Upper lobe of left lung (tissue), 6 donors: ENCODE data around the gene ZMIZ2. TPM values are rescaled to one million over a fixed set of nuclear protein-coding genes. Genes with fewer than 3 reads are reported as not detected.
A peak's percentile ranks its signal among the peaks of the same experiment; 100 is the strongest.

Experiments
- ATAC-seq, 2 donors: fragments of 200-7000 bp; cut with Tn5 transposase; one replicate each; pipeline ENCODE4 v1.9.1; 2022; ENCODE audit warnings: mild to moderate bottlenecking in 2 of 2, moderate library complexity in 2 of 2; ENCODE audit not compliant: low FRiP score in 2 of 2
- DNase-seq, 2 donors: peaks; one replicate each; pipeline ENCODE4 v3.0.0-alpha.2; 2019 to 2020
- H3K27ac ChIP-seq, 4 donors: fragments of 200-600 bp; sonication (generic); one replicate each; pipeline ENCODE4 v1.5.1; 2016 to 2019
- H3K27me3 ChIP-seq, 4 donors: fragments of 200-600 bp; sonication (generic); one replicate each; pipeline ENCODE4 v1.5.1; 2017 to 2019
- H3K36me3 ChIP-seq, 4 donors: fragments of 200-600 bp; sonication (generic); one replicate each; pipeline ENCODE4 v1.5.1; 2016 to 2019
- H3K4me1 ChIP-seq, 4 donors: fragments of 200-600 bp; sonication (generic); one replicate each; pipeline ENCODE4 v1.5.1; 2018 to 2019
- H3K4me3 ChIP-seq, 4 donors: fragments of 200-600 bp; sonication (generic); one replicate each; pipeline ENCODE4 v1.5.1; 2017 to 2019; ENCODE audit warnings: mild to moderate bottlenecking in 2 of 4, moderate library complexity in 1 of 4
- H3K9me3 ChIP-seq, 4 donors: fragments of 200-600 bp; sonication (generic); one replicate each; pipeline ENCODE4 v1.5.1; 2018 to 2019
- CTCF ChIP-seq, 6 experiments: fragments of 450-650 bp in 4 of 6; fragments of 200-600 bp in 2 of 6; sonication (generic) in 2 of 6; IDR thresholded peaks; one replicate each; pipeline ENCODE4 v1.5.1; 2016 to 2019; ENCODE audit warnings: antibody characterized with exemption in 6 of 6
- EP300 ChIP-seq, 4 donors: sonication (generic); formaldehyde crosslinking; IDR thresholded peaks; one replicate each; pipeline ENCODE4 v1.5.1; 2017; ENCODE audit warnings: antibody characterized with exemption in 4 of 4, control low read depth in 2 of 4
- POLR2A ChIP-seq, 4 donors: fragments of 450-650 bp; IDR thresholded peaks; one replicate each; pipeline ENCODE4 v1.5.1; 2016 to 2017; ENCODE audit warnings: antibody characterized with exemption in 4 of 4, mild to moderate bottlenecking in 2 of 4
- POLR2AphosphoS5 ChIP-seq, 2 donors: sonication (generic); formaldehyde crosslinking; IDR thresholded peaks; one replicate each; pipeline ENCODE4 v1.5.1; 2017; ENCODE audit warnings: antibody characterized with exemption in 2 of 2
- WGBS, 2 donors: methylation state at CpG; one replicate each; pipeline ENCODE4 v1.1.5; 2017 to 2018; 5-methylcytosine and 5-hydroxymethylcytosine counted together
- total RNA-seq, 6 donors: library from RNA; depleted of rRNA in 4 of 6; stranded (reverse); fragments of >200 nt in 4 of 6; gene quantifications; one replicate each; pipeline versions ENCODE4 v1.1.0 to v1.2.1, GENCODE V29; 2016 to 2021
- donor health status: DM: no; HTN: no; CAD: no; lungs with moderate emphysema.
- donor health status: DM: no; HTN: yes; CAD: no; lungs with severe emphysema.

ZMIZ2 gene
- total RNA-seq, 6 donors from 2014 or later: 27.0 to 161 (median 85.7) TPM

- no peaks in the 10 kb centered on the region for H3K9me3 ChIP-seq
- no peak overlapping the region for H3K27ac ChIP-seq
- ATAC-seq (no peak), DNase-seq (no peak)
- peaks cover 28 to 68% (median 60%) of the 10 kb centered on the region in 4 donors for H3K36me3 ChIP-seq
- H3K27me3 ChIP-seq: no peaks in the 10 kb centered on the region
- WGBS, 2 donors: 87 to 94% methylated on average over 6 to 11 of the region's 11 CpGs
- TF ChIP-seq POLR2A (IDR thresholded peaks at IDR 0.05) (no peak), CTCF (IDR thresholded peaks at IDR 0.05) (no peak), EP300 (IDR thresholded peaks at IDR 0.05) (no peak), POLR2AphosphoS5 (IDR thresholded peaks at IDR 0.05) (no peak)
- peaks cover 32 to 37% (median 34%) of the 10 kb centered on the region in 4 donors for H3K4me1 ChIP-seq
- no peak overlapping the region for H3K4me3 ChIP-seq
Measured at GRCh38 chr7:44766416-44766801, 17.8 kb downstream of the ZMIZ2 start.

- no peaks in the 10 kb centered on the region for H3K9me3 ChIP-seq
- H3K27ac ChIP-seq: peak overlapping the region in 2 of 4 donors; percentile 61 to 75
- H3K27me3 ChIP-seq: no peaks in the 10 kb centered on the region
- ATAC-seq (no peak), DNase-seq (no peak)
- peaks cover 32 to 37% (median 34%) of the 10 kb centered on the region in 4 donors for H3K4me1 ChIP-seq
- no peak overlapping the region for H3K4me3 ChIP-seq
- no peak for TF ChIP-seq CTCF (IDR thresholded peaks at IDR 0.05)
- no peak for TF ChIP-seq EP300 (IDR thresholded peaks at IDR 0.05)
- no peak for TF ChIP-seq POLR2AphosphoS5 (IDR thresholded peaks at IDR 0.05)
- no peak for TF ChIP-seq POLR2A (IDR thresholded peaks at IDR 0.05)
- peaks cover 24 to 59% (median 52%) of the 10 kb centered on the region in 4 donors for H3K36me3 ChIP-seq
- 86 to 87% methylated on average over 12 to 19 of the region's 19 CpGs for WGBS, 2 donors
Measured at GRCh38 chr7:44767134-44767911, 18.7 kb downstream of the ZMIZ2 start.

- DNase-seq (no peak), ATAC-seq (peak; percentile 38 to 65)
- Histone ChIP-seq H3K36me3 (peaks cover 21 to 52% (median 45%) of the 10 kb centered on the region in 4 donors), H3K27me3 (no peaks in the 10 kb centered on the region), H3K9me3 (no peaks in the 10 kb centered on the region), H3K4me3 (peak overlapping the region in 1 of 4 donors; percentile 3), H3K4me1 (peaks cover 32 to 37% (median 34%) of the 10 kb centered on the region in 4 donors), H3K27ac (peak overlapping the region; percentile 43 to 75 (median 66))
- 31 to 48% methylated on average over 8 to 10 of the region's 12 CpGs for WGBS, 2 donors
- TF ChIP-seq POLR2A (IDR thresholded peaks at IDR 0.05): no peak
- no peak for TF ChIP-seq EP300 (IDR thresholded peaks at IDR 0.05)
- peak in 1 of 2 donors; percentile 12 for TF ChIP-seq POLR2AphosphoS5 (IDR thresholded peaks at IDR 0.05)
- no peak for TF ChIP-seq CTCF (IDR thresholded peaks at IDR 0.05)
Measured at GRCh38 chr7:44767912-44768627, 19.4 kb downstream of the ZMIZ2 start.

GRCh38 chr7:44768628-44769371 lies 20.2 kb downstream of the ZMIZ2 start:
- DNase-seq: no peak
- peak overlapping the region in 1 of 4 donors; percentile 3 for H3K4me3 ChIP-seq
- H3K36me3 ChIP-seq: peaks cover 15 to 44% (median 38%) of the 10 kb centered on the region in 4 donors
- no peaks in the 10 kb centered on the region for H3K9me3 ChIP-seq
- TF ChIP-seq POLR2A (IDR thresholded peaks at IDR 0.05): peak in 1 of 4 donors; percentile 5
- no peak for TF ChIP-seq CTCF (IDR thresholded peaks at IDR 0.05)
- no peak for TF ChIP-seq POLR2AphosphoS5 (IDR thresholded peaks at IDR 0.05)
- H3K4me1 ChIP-seq: peaks cover 32 to 37% (median 34%) of the 10 kb centered on the region in 4 donors
- 65 to 68% methylated on average over 11 of the region's 11 CpGs for WGBS, 2 donors
- ATAC-seq: peak in 1 of 2 donors; percentile 2
- H3K27me3 ChIP-seq: no peaks in the 10 kb centered on the region
- peak overlapping the region; percentile 47 to 75 (median 66) for H3K27ac ChIP-seq
